ENCODE data around the gene ATG101. TPM values are rescaled to one million over a fixed set of nuclear protein-coding genes. Genes with fewer than 3 reads are reported as not detected.

ATG101 gene
- total and polyA plus RNA-seq, 2 of the 13 experiments (the other 11 are each of a cell fraction or from before 2014, with no cell fraction given) = 58.2 to 67.7 TPM

DNA sequence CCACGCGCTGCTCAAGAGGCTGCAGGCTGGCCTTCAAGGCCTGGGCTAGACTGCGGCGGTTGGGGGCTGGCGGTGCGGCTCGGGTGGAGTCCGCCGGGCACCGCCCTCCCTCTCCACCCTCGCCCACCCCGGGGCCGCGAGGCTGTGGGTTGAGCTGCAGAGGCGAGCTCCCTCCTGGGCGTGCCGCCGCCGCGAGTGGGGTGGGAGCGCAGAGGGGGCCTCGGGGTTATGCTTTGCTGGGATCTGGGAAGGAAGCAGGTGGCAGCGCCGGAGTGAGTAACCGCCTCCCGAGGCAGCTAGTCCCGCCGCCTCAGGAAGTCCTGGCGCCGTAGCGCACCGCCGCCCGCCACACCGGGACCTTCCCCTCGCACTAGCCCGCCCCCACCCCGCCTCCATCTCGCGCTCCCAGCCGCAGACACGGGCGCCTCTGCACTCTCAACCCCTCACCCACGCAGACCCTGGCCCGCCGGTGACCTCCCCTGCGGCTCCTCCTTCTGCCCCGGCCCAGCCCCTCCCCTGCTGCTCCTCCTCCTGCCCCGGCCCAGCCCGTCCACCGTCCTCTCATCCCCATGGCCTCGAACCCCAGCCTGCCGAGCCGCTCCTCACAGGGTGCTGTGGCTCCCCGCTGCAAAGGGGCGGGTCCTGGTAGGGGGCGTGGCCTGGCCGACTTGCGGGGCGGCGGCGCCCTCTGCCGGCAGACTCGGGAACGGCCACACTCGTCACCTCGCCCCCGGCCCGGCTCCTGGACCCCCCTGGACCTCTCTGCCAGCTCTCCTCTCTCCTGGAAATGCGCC lies 46.4 kb upstream of the ATG101 start (continued):
- TF ChIP-seq HOXA7 (CRISPR knock-in tag; IDR thresholded peaks at IDR 0.05) (no peak), ZNF781 (CRISPR knock-in tag; IDR thresholded peaks at IDR 0.05; ENCODE audit: borderline replicate concordance, not compliant biosample characterization) (no peak), ZSCAN31 (CRISPR knock-in tag; IDR thresholded peaks at IDR 0.05; ENCODE audit: low read depth) (peak; percentile 73; the same call in 1 of the 2 replicates), GABPB1 (CRISPR knock-in tag; IDR thresholded peaks at IDR 0.05) (peak; percentile 64; the same call in 1 of the 2 replicates), KDM3A (CRISPR knock-in tag; IDR thresholded peaks at IDR 0.05; ENCODE audit: low read depth) (peak; percentile 37; the same call in 1 of the 2 replicates), ZFY (CRISPR knock-in tag; IDR thresholded peaks at IDR 0.05) (peak; percentile 52), PATZ1 (CRISPR knock-in tag; IDR thresholded peaks at IDR 0.05) (peak; percentile 85; the same call in 1 of the 2 replicates), ZNF274 (CRISPR knock-in tag; IDR thresholded peaks at IDR 0.05) (0 out of 2 replicates have a peak, but pooled peaks have one; percentile 64), ZNF44 (CRISPR knock-in tag; IDR thresholded peaks at IDR 0.05) (0 out of 2 replicates have a peak, but pooled peaks have one; percentile 75), IRF2 (CRISPR knock-in tag; IDR thresholded peaks at IDR 0.05) (0 out of 2 replicates have a peak, but pooled peaks have one; percentile 39), ZNF263 (CRISPR knock-in tag; IDR thresholded peaks at IDR 0.05) (peak; percentile 45), ZMYM3 (CRISPR knock-in tag; IDR thresholded peaks at IDR 0.05) (peak; percentile 73; the same call in 1 of the 2 replicates)

All from HepG2 (cell line).